ENCODE measurements around the gene FTCD.

FTCD gene

DNA sequence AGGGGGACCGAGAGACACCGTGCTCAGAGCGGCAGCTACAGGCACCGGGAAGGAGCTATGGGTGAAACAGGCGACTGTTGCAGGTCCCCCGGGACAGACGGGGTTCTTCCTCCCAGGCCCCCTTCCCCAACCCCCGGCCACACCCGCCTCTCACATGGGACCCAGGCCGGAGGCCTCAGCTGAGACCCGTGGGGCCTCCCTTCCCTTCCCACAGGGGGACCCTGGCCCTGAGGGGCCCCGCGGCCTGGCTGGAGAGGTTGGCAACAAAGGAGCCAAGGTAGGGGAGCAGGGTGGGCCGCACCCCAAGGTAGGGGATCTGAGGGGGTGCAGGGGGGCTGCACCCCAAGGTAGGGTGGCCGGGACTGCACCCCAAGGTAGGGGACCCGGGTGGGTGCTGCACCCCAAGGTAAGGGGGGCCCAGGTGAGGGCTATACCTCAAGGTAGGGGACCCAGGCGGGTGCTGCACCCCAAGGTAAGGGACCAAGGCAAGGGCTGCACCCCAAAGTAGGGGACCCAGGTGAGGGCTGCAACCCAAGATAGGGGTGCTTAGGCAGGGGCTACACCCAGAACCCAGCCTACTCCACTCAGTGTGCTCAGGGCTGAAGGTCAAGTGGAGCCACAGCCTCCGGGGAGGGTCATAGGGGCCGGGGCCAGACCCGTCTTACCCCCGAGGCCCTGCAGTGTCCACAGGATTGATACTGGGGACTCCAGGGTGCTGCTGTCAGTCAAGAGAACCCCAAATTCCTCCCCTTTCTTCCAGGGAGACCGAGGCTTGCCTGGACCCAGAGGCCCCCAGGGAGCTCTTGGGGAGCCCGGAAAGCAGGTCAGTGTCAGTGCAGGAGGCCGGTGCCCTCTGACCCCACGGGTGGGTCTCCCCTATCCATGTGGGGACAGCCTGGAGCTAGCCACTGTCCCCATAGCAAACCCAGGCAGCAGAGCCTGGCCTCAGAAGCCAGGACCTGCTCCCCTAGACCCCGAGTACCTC is 34.8 kb downstream of the FTCD start:
- Histone ChIP-seq H3K4me3 (ENCODE audit: low read length in 2 of 2) (no peak overlapping the region), H3K36me3 (ENCODE audit: control insufficient read depth in 2 of 2, insufficient read depth in 2 of 2, low read length in 2 of 2) (peaks cover 3 to 12% of the 10 kb centered on the region in 2 donors), H3K4me1 (ENCODE audit: control insufficient read depth in 2 of 2, insufficient read depth in 2 of 2, low read length in 2 of 2) (no peaks in the 10 kb centered on the region), H3K27ac (ENCODE audit: low read depth in 2 of 2, low read length in 2 of 2) (no peak overlapping the region), H3K9ac (ENCODE audit: low read depth in 1 of 2, low read length in 2 of 2) (no peak overlapping the region), H3K27me3 (ENCODE audit: control insufficient read depth in 2 of 2, insufficient read depth in 2 of 2, low read length in 2 of 2) (no peaks in the 10 kb centered on the region), H3K9me3 (ENCODE audit: control insufficient read depth in 2 of 2, low read length in 2 of 2) (no peaks in the 10 kb centered on the region)

DNA sequence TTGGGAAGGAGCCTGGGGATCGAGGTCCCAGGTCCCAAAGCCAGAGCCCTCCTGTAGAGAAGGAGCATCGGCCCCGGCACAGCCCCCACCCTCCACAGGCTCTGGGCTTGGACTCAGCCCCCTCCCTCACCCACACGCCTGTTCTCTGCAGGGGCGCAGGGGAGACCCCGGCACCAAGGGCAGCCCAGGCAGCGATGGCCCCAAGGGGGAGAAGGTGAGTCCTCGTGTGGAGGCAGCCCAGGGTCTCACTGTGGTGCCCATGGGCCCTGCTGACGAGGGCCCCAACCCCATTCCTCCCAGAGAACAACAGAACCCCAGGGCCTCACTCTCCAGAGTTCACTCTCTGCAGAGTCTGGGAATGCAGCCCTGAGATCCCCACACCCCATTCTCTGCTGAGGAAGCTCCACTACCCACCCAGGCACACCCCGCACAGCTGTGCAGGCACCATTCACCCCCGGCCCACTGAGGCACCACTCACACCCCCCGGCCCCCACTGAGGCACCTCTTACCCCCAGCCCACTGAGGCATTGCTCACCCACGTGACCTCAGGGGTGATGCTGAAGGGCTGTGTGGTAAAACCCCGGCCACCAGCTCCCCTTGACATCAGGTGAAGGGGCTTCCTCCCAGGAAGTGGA is 35.6 kb downstream of the FTCD start:
- H3K27me3 ChIP-seq (ENCODE audit: control insufficient read depth in 2 of 2, insufficient read depth in 2 of 2, low read length in 2 of 2) = no peaks in the 10 kb centered on the region
- H3K27ac ChIP-seq (ENCODE audit: low read depth in 2 of 2, low read length in 2 of 2) = no peak overlapping the region
- no peak overlapping the region for H3K4me3 ChIP-seq (ENCODE audit: low read length in 2 of 2)
- H3K9ac ChIP-seq (ENCODE audit: low read depth in 1 of 2, low read length in 2 of 2) = no peak overlapping the region
- H3K36me3 ChIP-seq (ENCODE audit: control insufficient read depth in 2 of 2, insufficient read depth in 2 of 2, low read length in 2 of 2) = peaks cover 3 to 12% of the 10 kb centered on the region in 2 donors
- H3K9me3 ChIP-seq (ENCODE audit: control insufficient read depth in 2 of 2, low read length in 2 of 2) = no peaks in the 10 kb centered on the region
- H3K4me1 ChIP-seq (ENCODE audit: control insufficient read depth in 2 of 2, insufficient read depth in 2 of 2, low read length in 2 of 2) = no peaks in the 10 kb centered on the region

DNA sequence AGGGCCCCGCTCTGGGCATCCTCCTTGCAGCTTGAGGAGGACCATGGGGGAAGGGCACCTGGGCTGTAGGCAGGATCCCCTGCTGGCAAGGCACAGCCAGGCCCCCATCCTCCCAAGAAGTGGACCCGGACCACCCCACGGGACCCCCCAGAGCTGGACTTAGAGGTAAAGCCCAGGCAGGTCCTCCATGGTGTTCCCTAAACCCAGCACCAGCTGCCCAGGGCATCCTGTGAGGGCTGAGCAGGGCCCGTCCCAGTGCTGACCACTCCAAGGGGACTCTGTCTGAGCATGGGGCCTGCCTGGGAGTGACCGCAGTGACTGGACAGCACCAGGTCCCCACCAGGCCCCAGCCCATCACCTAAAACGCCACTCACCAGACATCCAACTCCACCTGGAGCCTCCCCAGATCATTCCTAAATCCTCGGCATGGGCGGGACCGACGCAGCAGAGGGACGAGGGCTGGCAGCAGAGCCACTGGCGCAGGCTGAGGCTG is 36.2 kb downstream of the FTCD start:
- H3K27ac ChIP-seq (ENCODE audit: low read depth in 2 of 2, low read length in 2 of 2) = no peak overlapping the region
- no peaks in the 10 kb centered on the region for H3K9me3 ChIP-seq (ENCODE audit: control insufficient read depth in 2 of 2, low read length in 2 of 2)
- no peaks in the 10 kb centered on the region for H3K27me3 ChIP-seq (ENCODE audit: control insufficient read depth in 2 of 2, insufficient read depth in 2 of 2, low read length in 2 of 2)
- no peak overlapping the region for H3K9ac ChIP-seq (ENCODE audit: low read depth in 1 of 2, low read length in 2 of 2)
- H3K4me1 ChIP-seq (ENCODE audit: control insufficient read depth in 2 of 2, insufficient read depth in 2 of 2, low read length in 2 of 2) = no peaks in the 10 kb centered on the region
- no peak overlapping the region for H3K4me3 ChIP-seq (ENCODE audit: low read length in 2 of 2)
- H3K36me3 ChIP-seq (ENCODE audit: control insufficient read depth in 2 of 2, insufficient read depth in 2 of 2, low read length in 2 of 2) = peaks cover 3 to 9% of the 10 kb centered on the region in 2 donors

DNA sequence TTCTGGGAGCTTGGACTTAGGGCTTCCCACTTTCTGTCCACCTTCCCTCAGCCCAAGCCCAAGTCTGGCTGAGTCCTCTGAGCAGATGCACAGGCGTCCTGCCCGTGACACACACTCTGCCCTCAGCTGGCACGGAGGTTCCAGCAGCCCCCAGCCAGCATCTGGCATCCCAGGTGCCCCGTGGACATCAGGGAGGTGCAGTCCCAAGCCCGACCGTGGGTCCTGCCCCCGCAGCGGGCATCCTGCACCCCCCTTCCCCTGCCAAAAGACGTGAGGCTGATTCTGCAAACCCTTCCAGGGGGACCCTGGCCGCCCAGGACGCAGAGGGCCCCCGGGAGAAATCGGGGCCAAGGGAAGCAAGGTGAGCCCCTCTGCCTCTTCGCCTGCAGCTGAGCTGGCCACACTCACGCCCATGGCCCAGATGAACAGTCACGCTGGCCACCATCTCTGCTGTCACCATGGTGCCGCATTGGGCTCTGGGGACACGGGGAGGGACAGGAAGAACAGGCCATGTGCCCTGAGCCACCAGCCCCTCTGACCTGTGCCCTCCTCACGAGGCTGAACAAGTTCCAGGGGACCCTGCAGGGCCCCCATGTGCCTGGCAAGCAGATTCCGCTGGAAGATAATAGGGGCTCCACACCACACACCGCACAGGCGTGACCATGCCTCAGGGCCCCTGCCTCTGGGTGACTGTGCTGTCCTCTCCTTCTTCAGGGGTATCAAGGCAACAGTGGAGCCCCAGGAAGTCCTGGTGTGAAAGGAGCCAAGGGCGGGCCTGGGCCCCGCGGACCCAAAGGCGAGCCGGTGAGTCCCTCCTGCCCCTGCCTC is 36.8 kb downstream of the FTCD start:
- H3K27me3 ChIP-seq (ENCODE audit: control insufficient read depth in 2 of 2, insufficient read depth in 2 of 2, low read length in 2 of 2) = no peaks in the 10 kb centered on the region
- no peaks in the 10 kb centered on the region for H3K4me1 ChIP-seq (ENCODE audit: control insufficient read depth in 2 of 2, insufficient read depth in 2 of 2, low read length in 2 of 2)
- no peak overlapping the region for H3K4me3 ChIP-seq (ENCODE audit: low read length in 2 of 2)
- H3K9ac ChIP-seq (ENCODE audit: low read depth in 1 of 2, low read length in 2 of 2) = no peak overlapping the region
- no peak overlapping the region for H3K27ac ChIP-seq (ENCODE audit: low read depth in 2 of 2, low read length in 2 of 2)
- H3K9me3 ChIP-seq (ENCODE audit: control insufficient read depth in 2 of 2, low read length in 2 of 2) = no peaks in the 10 kb centered on the region
- H3K36me3 ChIP-seq (ENCODE audit: control insufficient read depth in 2 of 2, insufficient read depth in 2 of 2, low read length in 2 of 2) = peaks cover 3 to 8% of the 10 kb centered on the region in 2 donors

DNA sequence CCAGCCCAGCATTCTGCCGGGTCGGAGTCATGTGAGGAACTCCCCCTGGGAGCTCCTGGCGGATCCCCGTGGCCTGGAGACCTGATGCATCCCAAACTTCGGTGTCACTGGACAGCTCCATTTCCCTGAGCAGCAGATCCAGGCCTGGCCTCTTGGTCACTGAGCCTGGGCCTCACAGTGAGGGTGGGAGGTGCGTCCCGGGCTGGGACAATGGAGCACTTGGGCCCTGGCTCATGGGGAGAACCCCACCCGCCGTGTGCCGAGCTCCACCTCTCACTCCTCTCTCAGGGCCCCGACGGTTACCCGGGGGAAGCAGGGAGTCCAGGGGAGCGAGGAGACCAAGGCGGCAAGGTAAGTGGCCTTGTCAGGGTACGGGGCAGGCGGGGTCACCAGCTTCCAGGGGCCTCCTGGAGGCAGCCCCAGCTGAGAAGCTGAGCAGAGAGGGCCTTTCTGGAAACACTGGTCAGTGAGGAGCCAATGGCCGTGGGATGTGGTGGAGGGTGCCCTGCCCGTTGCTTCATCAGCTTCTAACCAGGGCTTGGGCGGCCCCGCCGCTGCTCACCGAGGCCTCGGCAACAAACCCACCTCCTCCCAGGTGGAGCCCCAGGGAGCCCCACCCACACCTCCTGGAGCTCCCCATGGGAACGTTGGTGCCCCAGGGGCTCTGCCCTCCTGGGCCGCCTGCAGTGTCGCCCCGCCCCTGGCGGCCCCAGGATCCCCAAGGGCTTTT is 37.6 kb downstream of the FTCD start:
- no peaks in the 10 kb centered on the region for H3K4me1 ChIP-seq (ENCODE audit: control insufficient read depth in 2 of 2, insufficient read depth in 2 of 2, low read length in 2 of 2)
- H3K27me3 ChIP-seq (ENCODE audit: control insufficient read depth in 2 of 2, insufficient read depth in 2 of 2, low read length in 2 of 2) = no peaks in the 10 kb centered on the region
- peaks cover 7 to 8% of the 10 kb centered on the region in 2 donors for H3K36me3 ChIP-seq (ENCODE audit: control insufficient read depth in 2 of 2, insufficient read depth in 2 of 2, low read length in 2 of 2)
- no peak overlapping the region for H3K27ac ChIP-seq (ENCODE audit: low read depth in 2 of 2, low read length in 2 of 2)
- H3K4me3 ChIP-seq (ENCODE audit: low read length in 2 of 2) = no peak overlapping the region
- no peak overlapping the region for H3K9ac ChIP-seq (ENCODE audit: low read depth in 1 of 2, low read length in 2 of 2)
- H3K9me3 ChIP-seq (ENCODE audit: control insufficient read depth in 2 of 2, low read length in 2 of 2) = no peaks in the 10 kb centered on the region

GRCh38 chr21:46116776-46117585 is 38.4 kb downstream of the FTCD start:
- Histone ChIP-seq H3K9me3 (ENCODE audit: control insufficient read depth in 2 of 2, low read length in 2 of 2) (no peaks in the 10 kb centered on the region), H3K36me3 (ENCODE audit: control insufficient read depth in 2 of 2, insufficient read depth in 2 of 2, low read length in 2 of 2) (peaks cover 4% of the 10 kb centered on the region in 2 donors), H3K4me3 (ENCODE audit: low read length in 2 of 2) (no peak overlapping the region), H3K27me3 (ENCODE audit: control insufficient read depth in 2 of 2, insufficient read depth in 2 of 2, low read length in 2 of 2) (no peaks in the 10 kb centered on the region), H3K27ac (ENCODE audit: low read depth in 2 of 2, low read length in 2 of 2) (no peak overlapping the region), H3K9ac (ENCODE audit: low read depth in 1 of 2, low read length in 2 of 2) (no peak overlapping the region), H3K4me1 (ENCODE audit: control insufficient read depth in 2 of 2, insufficient read depth in 2 of 2, low read length in 2 of 2) (no peaks in the 10 kb centered on the region)

GRCh38 chr21:46116189-46116775 is 39.1 kb downstream of the FTCD start:
- Histone ChIP-seq H3K4me1 (ENCODE audit: control insufficient read depth in 2 of 2, insufficient read depth in 2 of 2, low read length in 2 of 2) (no peaks in the 10 kb centered on the region), H3K4me3 (ENCODE audit: low read length in 2 of 2) (no peak overlapping the region), H3K27ac (ENCODE audit: low read depth in 2 of 2, low read length in 2 of 2) (no peak overlapping the region), H3K9me3 (ENCODE audit: control insufficient read depth in 2 of 2, low read length in 2 of 2) (no peaks in the 10 kb centered on the region), H3K27me3 (ENCODE audit: control insufficient read depth in 2 of 2, insufficient read depth in 2 of 2, low read length in 2 of 2) (no peaks in the 10 kb centered on the region), H3K36me3 (ENCODE audit: control insufficient read depth in 2 of 2, insufficient read depth in 2 of 2, low read length in 2 of 2) (peaks cover 4% of the 10 kb centered on the region in 2 donors), H3K9ac (ENCODE audit: low read depth in 1 of 2, low read length in 2 of 2) (no peak overlapping the region)

- Histone ChIP-seq H3K9me3 (ENCODE audit: control insufficient read depth in 2 of 2, low read length in 2 of 2) (no peaks in the 10 kb centered on the region), H3K27ac (ENCODE audit: low read depth in 2 of 2, low read length in 2 of 2) (no peak overlapping the region), H3K4me1 (ENCODE audit: control insufficient read depth in 2 of 2, insufficient read depth in 2 of 2, low read length in 2 of 2) (no peaks in the 10 kb centered on the region), H3K36me3 (ENCODE audit: control insufficient read depth in 2 of 2, insufficient read depth in 2 of 2, low read length in 2 of 2) (peaks cover 4% of the 10 kb centered on the region in 2 donors), H3K4me3 (ENCODE audit: low read length in 2 of 2) (no peak overlapping the region), H3K27me3 (ENCODE audit: control insufficient read depth in 2 of 2, insufficient read depth in 2 of 2, low read length in 2 of 2) (no peaks in the 10 kb centered on the region), H3K9ac (ENCODE audit: low read depth in 1 of 2, low read length in 2 of 2) (no peak overlapping the region)
These were observed 39.8 kb downstream of the FTCD start for GRCh38 chr21:46115441-46116188.

Measured in mucosa of rectum (tissue), 2 donors.